SK-N-SH (cell line): ENCODE measurements around the gene SEMA3G. TPM values are rescaled to one million over a fixed set of nuclear protein-coding genes. Genes with fewer than 3 reads are reported as not detected.

Source experiments
- CTCF ChIA-PET: fragments of 300-600, 350-600 bp; formaldehyde crosslinking; extraction: SDS; loops from one replicate; lab custom pipeline; 2021; lab: Yijun Ruan, JAX
- POLR2A ChIA-PET: fragments of 350-600 bp; sonication (Branson Sonifier 250); formaldehyde crosslinking; extraction: SDS; loops from one replicate; lab custom pipeline; 2020; ENCODE audit warnings: antibody characterized with exemption, inconsistent platforms; lab: Yijun Ruan, JAX
- DNase-seq: peaks from one replicate; pipeline ENCODE4 v3.0.0; 2012
- H2AFZ ChIP-seq: fragments of 200-600 bp; sonication (generic); 2 replicates; pipeline ENCODE4 v1.8.1; 2016; ENCODE audit warnings: antibody characterized with exemption, mild to moderate bottlenecking, low read depth
- H3F3A ChIP-seq: fragments of 200-600 bp; sonication (generic); replicated peaks from 2 replicates; pipeline ENCODE3; 2016; ENCODE audit warnings: antibody characterized with exemption, mild to moderate bottlenecking; ENCODE audit not compliant: insufficient read depth
- H3K27ac ChIP-seq, 2 experiments: fragments of 200-500 bp in 1 of 2; fragments of 200-600 bp in 1 of 2; sonication (Bioruptor generic) in 1 of 2; sonication (generic), shearing (Covaris generic) in 1 of 2; 2 replicates each; pipeline versions ENCODE4 v1.5.1 to v1.6.1; 2014 to 2016; ENCODE audit warnings: low read depth in 2 of 2, inconsistent platforms in 1 of 2, low read length in 1 of 2, mild to moderate bottlenecking in 1 of 2, mixed read lengths in 1 of 2
- H3K27me3 ChIP-seq: fragments of 200-600 bp; sonication (generic), shearing (Covaris generic); 2 replicates; pipeline ENCODE4 v1.6.1; 2016; ENCODE audit warnings: mixed run types; ENCODE audit not compliant: insufficient read depth
- H3K36me3 ChIP-seq, 2 experiments: fragments of 200-500 bp in 1 of 2; fragments of 200-600 bp in 1 of 2; sonication (Bioruptor generic) in 1 of 2; sonication (generic) in 1 of 2; replicated peaks in 1 of 2; 2 replicates each; pipeline versions ENCODE3 to v1.5.1; 2014 to 2016; ENCODE audit warnings: low read length in 1 of 2, mild to moderate bottlenecking in 1 of 2; ENCODE audit not compliant: insufficient read depth in 2 of 2, control insufficient read depth in 1 of 2
- H3K4me1 ChIP-seq, 2 experiments: fragments of 200-500 bp in 1 of 2; fragments of 200-600 bp in 1 of 2; sonication (Bioruptor generic) in 1 of 2; sonication (generic), shearing (Covaris generic) in 1 of 2; 2 replicates each; pipeline versions ENCODE4 v1.5.1 to v1.6.1; 2014 to 2016; ENCODE audit warnings: low read depth in 1 of 2, low read length in 1 of 2, mixed run types in 1 of 2; ENCODE audit not compliant: insufficient read depth in 2 of 2, control insufficient read depth in 1 of 2
- H3K4me2 ChIP-seq: fragments of 200-600 bp; sonication (generic), shearing (Covaris generic); 2 replicates; pipeline ENCODE4 v1.6.1; 2017; ENCODE audit warnings: mixed run types
- H3K4me3 ChIP-seq, 2 experiments: fragments of 200-500 bp in 1 of 2; fragments of 200-600 bp in 1 of 2; sonication (Bioruptor generic) in 1 of 2; sonication (generic), shearing (Covaris generic) in 1 of 2; 2 replicates each; pipeline versions ENCODE4 v1.5.1 to v1.8.1; 2014 to 2016; ENCODE audit warnings: low read depth in 2 of 2, inconsistent platforms in 1 of 2, low read length in 1 of 2, mild to moderate bottlenecking in 1 of 2, mixed read lengths in 1 of 2, moderate library complexity in 1 of 2
- H3K79me2 ChIP-seq: fragments of 200-600 bp; sonication (generic); 2 replicates; pipeline ENCODE4 v1.8.1; 2017; ENCODE audit warnings: mild to moderate bottlenecking; ENCODE audit not compliant: insufficient read depth
- H3K9ac ChIP-seq: fragments of 200-600 bp; sonication (generic); 2 replicates; pipeline ENCODE4 v1.6.1; 2017; ENCODE audit warnings: mixed run types
- H3K9me2 ChIP-seq: fragments of 200-600 bp; sonication (generic); 2 replicates; pipeline ENCODE4 v1.6.1; 2017; ENCODE audit warnings: mixed run types
- H3K9me3 ChIP-seq: fragments of 200-600 bp; sonication (generic); 2 replicates; pipeline ENCODE4 v1.6.1; 2017; ENCODE audit warnings: mixed run types, mild to moderate bottlenecking, moderate library complexity
- H4K20me1 ChIP-seq: fragments of 200-600 bp; sonication (generic); 2 replicates; pipeline ENCODE4 v1.6.1; 2017; ENCODE audit warnings: mild to moderate bottlenecking, mixed run types; ENCODE audit not compliant: insufficient read depth
- CTCF ChIP-seq: fragments of 200-600 bp; sonication (generic); IDR thresholded peaks from 2 replicates; pipeline ENCODE4 v1.6.1; 2017; ENCODE audit warnings: antibody characterized with exemption, mild to moderate bottlenecking, moderate library complexity
- ELF1 ChIP-seq: IDR thresholded peaks from 2 replicates; pipeline ENCODE4 v1.4.0; 2012
- FOXM1 ChIP-seq: IDR thresholded peaks from 2 replicates; pipeline ENCODE4 v1.4.0; 2012; ENCODE audit warnings: low read depth, mild to moderate bottlenecking
- GATA2 ChIP-seq: sonication (generic); formaldehyde crosslinking; IDR thresholded peaks from 2 replicates; pipeline ENCODE4 v1.5.0; 2020; ENCODE audit warnings: mild to moderate bottlenecking, missing genetic modification reagents
- IRF3 ChIP-seq: fragments of 150-350 bp; IDR thresholded peaks from 2 replicates; pipeline ENCODE4 v1.6.1; 2016; ENCODE audit warnings: mild to moderate bottlenecking, low read depth, low read length
- JUND ChIP-seq: IDR thresholded peaks from 2 replicates; pipeline ENCODE4 v1.4.0; 2012
- MAX ChIP-seq: IDR thresholded peaks from 2 replicates; pipeline ENCODE4 v1.4.0; 2012; ENCODE audit warnings: low read depth
- MXI1 ChIP-seq: IDR thresholded peaks from 2 replicates; pipeline ENCODE4 v1.6.1; 2012; ENCODE audit warnings: mild to moderate bottlenecking, low read depth, low read length, improper control_type of control experiment
- NFIC ChIP-seq: IDR thresholded peaks from 2 replicates; pipeline ENCODE4 v1.4.0; 2012; ENCODE audit warnings: borderline replicate concordance
- RAD21 ChIP-seq: IDR thresholded peaks from 2 replicates; pipeline ENCODE4 v1.6.1; 2012; ENCODE audit warnings: mild to moderate bottlenecking, low read length
- RFX5 ChIP-seq: IDR thresholded peaks from 2 replicates; pipeline ENCODE4 v1.6.1; 2012; ENCODE audit warnings: mild to moderate bottlenecking, improper control_type of control experiment, low read length
- SIN3A ChIP-seq: IDR thresholded peaks from 2 replicates; pipeline ENCODE4 v1.6.1; 2012; ENCODE audit warnings: low read depth, mild to moderate bottlenecking, low read length, moderate library complexity, borderline replicate concordance
- TAF1 ChIP-seq: IDR thresholded peaks from 2 replicates; pipeline ENCODE4 v1.6.1; 2012; ENCODE audit warnings: low read depth, mild to moderate bottlenecking, low read length, moderate library complexity, borderline replicate concordance
- TCF12 ChIP-seq: IDR thresholded peaks from 2 replicates; pipeline ENCODE4 v1.4.0; 2012
- USF1 ChIP-seq: IDR thresholded peaks from 2 replicates; pipeline ENCODE4 v1.4.0; 2012; ENCODE audit warnings: low read depth, borderline replicate concordance
- USF2 ChIP-seq: fragments of 150-350 bp; IDR thresholded peaks from 2 replicates; pipeline ENCODE4 v1.6.1; 2017; ENCODE audit warnings: antibody characterized with exemption, low read length, low read depth, borderline replicate concordance
- ZBTB33 ChIP-seq: IDR thresholded peaks from 2 replicates; pipeline ENCODE4 v1.4.0; 2012; ENCODE audit warnings: low read depth, borderline replicate concordance
- WGBS: methylation state at CpG from one replicate; pipeline ENCODE4 v1.1.6; 2017; ENCODE audit warnings: low lambda C conversion rate; 5-methylcytosine and 5-hydroxymethylcytosine counted together
- polyA plus RNA-seq, 3 experiments: library from polyadenylated mRNA; depleted of rRNA; stranded (reverse); fragments of >200 nt; gene quantifications; 2 replicates each; pipeline ENCODE4 v1.2.3, GENCODE V29; 2012

The SEMA3G gene
- polyA plus RNA-seq, 1 of the 3 experiments (the other 2 are of a cell fraction) = 0.13 TPM

GRCh38 chr3:52472239-52473000 is 27.5 kb upstream of the SEMA3G start:
- Histone ChIP-seq H3K79me2 (peaks cover 37% of the 10 kb centered on the region; the same call in 1 of the 2 replicates), H4K20me1 (0 out of 2 replicates have a peak, but pooled peaks cover 15% of the 10 kb centered on the region), H3K9me3 (no peaks in the 10 kb centered on the region), H2AFZ (no peak overlapping the region), H3K4me1 (peaks cover 0 to 3% of the 10 kb centered on the region in 2 experiments; a peak in 1 of 4 replicates), H3K9me2 (no peaks in the 10 kb centered on the region), H3K36me3 (peaks cover 51 to 52% of the 10 kb centered on the region in 2 experiments), H3K27ac (no peak overlapping the region), H3F3A (no peaks in the 10 kb centered on the region), H3K9ac (no peak overlapping the region), H3K4me2 (no peak overlapping the region), H3K4me3 (no peak overlapping the region), H3K27me3 (no peaks in the 10 kb centered on the region)
- WGBS = 64% methylated on average over 9 of the region's 14 CpGs
- no peak for TF ChIP-seq NFIC
- no peak for TF ChIP-seq ELF1
- TF ChIP-seq RFX5 = no peak
- DNase-seq = no peak
- ChIA-PET CTCF (interaction anchor here (0.6 to 8.0 kb wide), 44 partner anchors 10 to 490 kb away, joined by 3 to 53 read pairs (median 4); partner anchors contain the start of genes SEMA3G, TNNC1 and UQCC5), POLR2A (interaction anchor here (1.0 kb wide), 1 partner anchor 66 kb away, joined by 4 read pairs; no protein-coding TSS in a partner anchor)

GRCh38 chr3:52471371-52472238 is 26.7 kb upstream of the SEMA3G start:
- H4K20me1 ChIP-seq = peaks cover 16% of the 10 kb centered on the region; the same call in 1 of the 2 replicates
- no peak overlapping the region for H3K9ac ChIP-seq
- CTCF ChIA-PET = interaction anchor here (0.6 to 8.0 kb wide), 48 partner anchors 9 to 489 kb away, joined by 3 to 53 read pairs (median 4); partner anchors contain the start of genes SEMA3G, TNNC1 and UQCC5
- no peak for TF ChIP-seq NFIC
- no peak for TF ChIP-seq USF2
- TF ChIP-seq ZBTB33 = no peak
- TF ChIP-seq JUND = no peak
- TF ChIP-seq SIN3A = no peak
- no peak for TF ChIP-seq MAX
- TF ChIP-seq CTCF = peak; percentile 82
- TF ChIP-seq GATA2 (CRISPR knock-in tag) = no peak
- TF ChIP-seq MXI1 = 0 out of 2 replicates have a peak, but pooled peaks have one; percentile 53
- no peak for TF ChIP-seq TCF12
- no peak for TF ChIP-seq RFX5
- no peak for TF ChIP-seq IRF3
- TF ChIP-seq TAF1 = no peak
- TF ChIP-seq RAD21 = peak; percentile 89
- no peak for TF ChIP-seq FOXM1
- TF ChIP-seq USF1 = no peak

More at GRCh38 chr3:52471371-52472238, 26.7 kb upstream of the SEMA3G start:
- no peak overlapping the region for H3K4me2 ChIP-seq
- no peaks in the 10 kb centered on the region for H3K27me3 ChIP-seq
- H3K79me2 ChIP-seq = peaks cover 45% of the 10 kb centered on the region; the same call in 1 of the 2 replicates
- no peak overlapping the region for H3K27ac ChIP-seq
- WGBS = 49% methylated on average over 17 of the region's 26 CpGs
- no peaks in the 10 kb centered on the region for H3K9me3 ChIP-seq
- H3K36me3 ChIP-seq = peaks cover 44 to 47% of the 10 kb centered on the region in 2 experiments
- POLR2A ChIA-PET = no interaction called here
- peak; percentile 83 for DNase-seq
- no peak overlapping the region for H3K4me3 ChIP-seq
- no peak overlapping the region for H2AFZ ChIP-seq
- peaks cover 0 to 3% of the 10 kb centered on the region in 2 experiments; a peak in 1 of 4 replicates for H3K4me1 ChIP-seq
- H3F3A ChIP-seq = no peaks in the 10 kb centered on the region
- H3K9me2 ChIP-seq = no peaks in the 10 kb centered on the region
